HCT116 (cell line): Measurements from ENCODE around the gene OR2B6.

Source experiments
- CBX3 ChIP-seq: IDR thresholded peaks from 2 replicates; pipeline ENCODE4 v1.6.1; 2012; ENCODE audit warnings: low read depth
- CEBPB ChIP-seq: IDR thresholded peaks from 2 replicates; pipeline ENCODE4 v1.6.1; 2012; ENCODE audit warnings: low read depth
- CTCF ChIP-seq, 3 experiments: fragments of 200-600 bp in 1 of 3; sonication (generic) in 1 of 3; IDR thresholded peaks in 2 of 3; conservative IDR thresholded peaks in 1 of 3; 2 replicates each; pipeline ENCODE4 v1.5.1; 2012 to 2017; ENCODE audit warnings: low read depth in 2 of 3, low read length in 2 of 3, antibody characterized with exemption in 1 of 3, borderline replicate concordance in 1 of 3, control low read depth in 1 of 3, mild to moderate bottlenecking in 1 of 3, mixed read lengths in 1 of 3, mixed run types in 1 of 3, moderate library complexity in 1 of 3; ENCODE audit not compliant: insufficient read depth in 1 of 3
- EZH2phosphoT487 ChIP-seq: fragments of 200-600 bp; IDR thresholded peaks from 2 replicates; pipeline ENCODE4 v1.6.1; 2018; ENCODE audit warnings: antibody characterized with exemption, borderline replicate concordance
- FOSL1 ChIP-seq: IDR thresholded peaks from 2 replicates; pipeline ENCODE4 v1.6.1; 2012; ENCODE audit warnings: low read depth
- POLR2A ChIP-seq: IDR thresholded peaks from 2 replicates; pipeline ENCODE4 v1.7.0; 2011; ENCODE audit warnings: borderline replicate concordance; ENCODE audit not compliant: insufficient read depth, insufficient read length; ENCODE audit errors: extremely low read depth
- POLR2AphosphoS5 ChIP-seq: IDR thresholded peaks from 2 replicates; pipeline ENCODE4 v1.6.1; 2011; ENCODE audit warnings: mild to moderate bottlenecking, low read depth, low read length, moderate library complexity
- RAD21 ChIP-seq: IDR thresholded peaks from 2 replicates; pipeline ENCODE4 v1.6.1; 2012; ENCODE audit warnings: low read depth, mild to moderate bottlenecking
- SRF ChIP-seq: IDR thresholded peaks from 2 replicates; pipeline ENCODE4 v1.6.1; 2012; ENCODE audit warnings: low read depth
- TCF7L2 ChIP-seq: IDR thresholded peaks from 2 replicates; pipeline ENCODE4 v1.7.0; 2011; ENCODE audit warnings: borderline replicate concordance, inconsistent platforms; ENCODE audit not compliant: insufficient read depth, insufficient read length; ENCODE audit errors: extremely low read depth
- YY1 ChIP-seq: IDR thresholded peaks from 2 replicates; pipeline ENCODE4 v1.6.1; 2011; ENCODE audit warnings: low read length, low read depth, moderate library complexity, mild to moderate bottlenecking; ENCODE audit not compliant: insufficient replicate concordance; ENCODE audit errors: extremely low read depth
- ZBTB33 ChIP-seq: IDR thresholded peaks from 2 replicates; pipeline ENCODE4 v1.6.1; 2011; ENCODE audit warnings: mild to moderate bottlenecking, low read length, moderate library complexity; ENCODE audit not compliant: insufficient replicate concordance; ENCODE audit errors: extremely low read depth
- ZNF274 ChIP-seq: fragments of 200-500 bp; sonication (Bioruptor generic); IDR thresholded peaks from 2 replicates; pipeline ENCODE4 v1.6.1; 2014; ENCODE audit warnings: mild to moderate bottlenecking, low read depth, low read length, inconsistent platforms

- TF ChIP-seq CTCF (IDR thresholded peaks at IDR 0.05 in 2 of 3, conservative IDR thresholded peaks at IDR 0.05 in 1 of 3; ENCODE audit: borderline replicate concordance in 1 of 3, insufficient read depth in 1 of 3, low read depth in 2 of 3, low read length in 2 of 3) (no peak), POLR2A (no peak), RAD21 (no peak), TCF7L2 (no peak), SRF (no peak), POLR2AphosphoS5 (no peak), YY1 (no peak), ZBTB33 (no peak), ZNF274 (no peak), FOSL1 (no peak), CBX3 (no peak), CEBPB (no peak), EZH2phosphoT487 (no peak)
Measured at GRCh38 chr6:27980111-27980510, 23.1 kb downstream of the OR2B6 start.
